WTC11 (cell line): ENCODE data around the gene MRPS6. TPM values are rescaled to one million over a fixed set of nuclear protein-coding genes. Genes with fewer than 3 reads are reported as not detected.

ENCODE experiments used
- ATAC-seq: fragments of 200-7000 bp; cut with Tn5 transposase; 2 replicates; pipeline ENCODE4 v1.10.0; 2021; ENCODE audit warnings: mild to moderate bottlenecking, moderate library complexity
- CTCF ChIA-PET: fragments of 300-600 bp; sonication (Branson Sonifier 250); formaldehyde crosslinking; loops from one replicate; lab custom pipeline; 2021; ENCODE audit warnings: antibody characterized with exemption; lab: Charles Lee
- POLR2A ChIA-PET: fragments of 350-600 bp; sonication (Branson Sonifier 250); formaldehyde crosslinking; loops from one replicate; lab custom pipeline; 2021; ENCODE audit warnings: antibody characterized with exemption; lab: Charles Lee
- DNase-seq: peaks from one replicate; pipeline ENCODE4 v3.0.0; 2021; ENCODE audit warnings: low spot score
- H3K27ac Mint-ChIP-seq: 2 replicates; pipeline ENCODE4 v1.8.0; 2021; ENCODE audit warnings: mixed read lengths
- H3K27me3 Mint-ChIP-seq: 2 replicates; pipeline ENCODE4 v1.8.0; 2021; ENCODE audit warnings: low read depth, mild to moderate bottlenecking, moderate library complexity, mixed read lengths
- H3K36me3 Mint-ChIP-seq: 2 replicates; pipeline ENCODE4 v1.8.0; 2021; ENCODE audit warnings: mixed read lengths
- H3K4me1 Mint-ChIP-seq: 2 replicates; pipeline ENCODE4 v1.8.0; 2022; ENCODE audit warnings: mixed read lengths
- H3K4me3 Mint-ChIP-seq: 2 replicates; pipeline ENCODE4 v1.8.0; 2021; ENCODE audit warnings: mild to moderate bottlenecking, moderate library complexity, mixed read lengths
- H3K9me3 Mint-ChIP-seq: 2 replicates; pipeline ENCODE4 v1.8.0; 2021; ENCODE audit warnings: mixed read lengths
- ATF1 ChIP-seq: sonication (generic); formaldehyde crosslinking; IDR thresholded peaks from 2 replicates; pipeline ENCODE4 v1.8.1; 2023; ENCODE audit warnings: mild to moderate bottlenecking, moderate library complexity, missing genetic modification reagents
- ELF4 ChIP-seq: sonication (generic); formaldehyde crosslinking; IDR thresholded peaks from 2 replicates; pipeline ENCODE4 v1.8.1; 2022; ENCODE audit warnings: low read depth, mild to moderate bottlenecking, moderate library complexity, missing genetic modification reagents
- FOXK1 ChIP-seq: sonication (generic); formaldehyde crosslinking; IDR thresholded peaks from 2 replicates; pipeline ENCODE4 v1.8.0; 2022; ENCODE audit warnings: mild to moderate bottlenecking, moderate library complexity, missing genetic modification reagents
- GABPB1 ChIP-seq: sonication (generic); formaldehyde crosslinking; IDR thresholded peaks from 2 replicates; pipeline ENCODE4 v1.8.1; 2023; ENCODE audit warnings: mild to moderate bottlenecking, missing genetic modification reagents
- GTF2I ChIP-seq: fragments of 250-450 bp; sonication (Bioruptor Pico); conservative IDR thresholded peaks from 2 replicates; pipeline ENCODE4 v1.4.0; 2021; ENCODE audit warnings: mild to moderate bottlenecking
- HMGA2 ChIP-seq: fragments of 250-450 bp; sonication (Bioruptor Pico); IDR thresholded peaks from 2 replicates; pipeline ENCODE4 v1.4.0; 2021; ENCODE audit warnings: mild to moderate bottlenecking, moderate library complexity
- NR1H2 ChIP-seq: sonication (generic); formaldehyde crosslinking; IDR thresholded peaks from 2 replicates; pipeline ENCODE4 v1.9.0; 2021; ENCODE audit warnings: mild to moderate bottlenecking, moderate library complexity, missing genetic modification reagents
- TP53 ChIP-seq: sonication (generic); formaldehyde crosslinking; IDR thresholded peaks from 2 replicates; pipeline ENCODE4 v1.8.1; 2023; ENCODE audit warnings: mild to moderate bottlenecking, missing genetic modification reagents
- ZNF416 ChIP-seq: fragments of 250-450 bp; sonication (Bioruptor Pico); IDR thresholded peaks from 2 replicates; pipeline ENCODE4 v1.9.0; 2021; ENCODE audit warnings: mild to moderate bottlenecking, inconsistent platforms
- ZNF423 ChIP-seq: fragments of 250-450 bp; sonication (Bioruptor Pico); IDR thresholded peaks from 2 replicates; pipeline ENCODE4 v2.1.2; 2022; ENCODE audit warnings: mild to moderate bottlenecking, moderate library complexity
- total RNA-seq: library from RNA; stranded (reverse); gene quantifications from 3 replicates; pipeline ENCODE4 v1.2.3, GENCODE V29; 2021
- TF ChIP-seq, protein P1 (sequence below): fragments of 250-450 bp; sonication (Bioruptor Pico); IDR thresholded peaks from 2 replicates; pipeline ENCODE4 v1.9.0; 2021; ENCODE audit warnings: mild to moderate bottlenecking, borderline replicate concordance
- TF ChIP-seq, protein P2 (sequence below): sonication (generic); formaldehyde crosslinking; IDR thresholded peaks from 2 replicates; pipeline ENCODE4 v1.8.0; 2022; ENCODE audit warnings: mild to moderate bottlenecking, missing genetic modification reagents
- TF ChIP-seq, protein P3 (sequence below): sonication (generic); formaldehyde crosslinking; IDR thresholded peaks from 2 replicates; pipeline ENCODE4 v1.8.0; 2023; ENCODE audit warnings: mild to moderate bottlenecking, missing genetic modification reagents
- TF ChIP-seq, protein P4 (sequence below): fragments of 200-600 bp; IDR thresholded peaks from 2 replicates; pipeline ENCODE4 v1.8.0; 2022; ENCODE audit warnings: antibody characterized with exemption
- TF ChIP-seq, protein P5 (sequence below): sonication (generic); formaldehyde crosslinking; IDR thresholded peaks from 2 replicates; pipeline ENCODE4 v1.8.1; 2022; ENCODE audit warnings: mild to moderate bottlenecking, moderate library complexity, missing genetic modification reagents
- TF ChIP-seq, protein P6 (sequence below): sonication (generic); formaldehyde crosslinking; IDR thresholded peaks from 2 replicates; pipeline ENCODE4 v1.8.0; 2022; ENCODE audit warnings: mild to moderate bottlenecking, missing genetic modification reagents
- TF ChIP-seq, protein P7 (sequence below): sonication (generic); formaldehyde crosslinking; IDR thresholded peaks from 2 replicates; pipeline ENCODE4 v1.8.1; 2022; ENCODE audit warnings: low read depth, missing genetic modification reagents, borderline replicate concordance

The MRPS6 gene
- total RNA-seq, 1 experiment from 2014 or later, result 133 TPM

DNA sequence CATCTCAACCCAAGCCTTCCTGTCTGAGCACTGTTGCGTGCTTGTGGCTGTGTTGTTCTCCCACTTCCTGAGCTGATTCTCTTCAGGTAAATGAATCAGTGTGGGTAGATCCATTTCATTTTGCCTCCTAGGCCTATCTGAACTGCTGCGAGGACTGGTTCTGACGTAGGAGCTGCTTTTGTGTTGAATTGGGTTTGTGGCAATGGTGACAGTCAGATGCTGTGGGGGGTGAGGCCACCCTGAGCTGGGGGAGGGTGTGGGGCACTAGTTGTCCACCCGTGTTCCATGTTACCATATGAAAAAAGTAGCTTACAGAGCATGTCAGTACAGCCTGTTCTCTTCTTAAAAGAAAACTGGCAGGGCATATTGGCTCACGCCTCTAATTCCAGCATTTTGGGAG lies 81.5 kb downstream of the MRPS6 start:
- H3K4me3 Mint-ChIP-seq, result no peak overlapping the region
- peaks cover 34% of the 10 kb centered on the region for H3K9me3 Mint-ChIP-seq
- POLR2A ChIA-PET, result interaction anchor here (0.5 kb wide), 1 partner anchor 13 kb away, joined by 3 read pairs; no protein-coding TSS in a partner anchor
- TF ChIP-seq, protein P1, sequence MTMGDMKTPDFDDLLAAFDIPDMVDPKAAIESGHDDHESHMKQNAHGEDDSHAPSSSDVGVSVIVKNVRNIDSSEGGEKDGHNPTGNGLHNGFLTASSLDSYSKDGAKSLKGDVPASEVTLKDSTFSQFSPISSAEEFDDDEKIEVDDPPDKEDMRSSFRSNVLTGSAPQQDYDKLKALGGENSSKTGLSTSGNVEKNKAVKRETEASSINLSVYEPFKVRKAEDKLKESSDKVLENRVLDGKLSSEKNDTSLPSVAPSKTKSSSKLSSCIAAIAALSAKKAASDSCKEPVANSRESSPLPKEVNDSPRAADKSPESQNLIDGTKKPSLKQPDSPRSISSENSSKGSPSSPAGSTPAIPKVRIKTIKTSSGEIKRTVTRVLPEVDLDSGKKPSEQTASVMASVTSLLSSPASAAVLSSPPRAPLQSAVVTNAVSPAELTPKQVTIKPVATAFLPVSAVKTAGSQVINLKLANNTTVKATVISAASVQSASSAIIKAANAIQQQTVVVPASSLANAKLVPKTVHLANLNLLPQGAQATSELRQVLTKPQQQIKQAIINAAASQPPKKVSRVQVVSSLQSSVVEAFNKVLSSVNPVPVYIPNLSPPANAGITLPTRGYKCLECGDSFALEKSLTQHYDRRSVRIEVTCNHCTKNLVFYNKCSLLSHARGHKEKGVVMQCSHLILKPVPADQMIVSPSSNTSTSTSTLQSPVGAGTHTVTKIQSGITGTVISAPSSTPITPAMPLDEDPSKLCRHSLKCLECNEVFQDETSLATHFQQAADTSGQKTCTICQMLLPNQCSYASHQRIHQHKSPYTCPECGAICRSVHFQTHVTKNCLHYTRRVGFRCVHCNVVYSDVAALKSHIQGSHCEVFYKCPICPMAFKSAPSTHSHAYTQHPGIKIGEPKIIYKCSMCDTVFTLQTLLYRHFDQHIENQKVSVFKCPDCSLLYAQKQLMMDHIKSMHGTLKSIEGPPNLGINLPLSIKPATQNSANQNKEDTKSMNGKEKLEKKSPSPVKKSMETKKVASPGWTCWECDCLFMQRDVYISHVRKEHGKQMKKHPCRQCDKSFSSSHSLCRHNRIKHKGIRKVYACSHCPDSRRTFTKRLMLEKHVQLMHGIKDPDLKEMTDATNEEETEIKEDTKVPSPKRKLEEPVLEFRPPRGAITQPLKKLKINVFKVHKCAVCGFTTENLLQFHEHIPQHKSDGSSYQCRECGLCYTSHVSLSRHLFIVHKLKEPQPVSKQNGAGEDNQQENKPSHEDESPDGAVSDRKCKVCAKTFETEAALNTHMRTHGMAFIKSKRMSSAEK (CRISPR knock-in tag), result no peak
- TF ChIP-seq NR1H2 (CRISPR knock-in tag) (no peak), GABPB1 (CRISPR knock-in tag) (no peak)
- TF ChIP-seq, all 79 proteins: peak for 0
- CTCF ChIA-PET, result interaction anchor here (1.2 to 1.6 kb wide), 2 partner anchors 21 to 193 kb away, joined by 3 to 6 read pairs; no protein-coding TSS in a partner anchor
- H3K36me3 Mint-ChIP-seq, result peaks cover 37% of the 10 kb centered on the region
- DNase-seq (no peak), ATAC-seq (no peak)
- peaks cover 16% of the 10 kb centered on the region for H3K4me1 Mint-ChIP-seq
- H3K27ac Mint-ChIP-seq, result no peak overlapping the region
- H3K27me3 Mint-ChIP-seq, result no peaks in the 10 kb centered on the region

DNA sequence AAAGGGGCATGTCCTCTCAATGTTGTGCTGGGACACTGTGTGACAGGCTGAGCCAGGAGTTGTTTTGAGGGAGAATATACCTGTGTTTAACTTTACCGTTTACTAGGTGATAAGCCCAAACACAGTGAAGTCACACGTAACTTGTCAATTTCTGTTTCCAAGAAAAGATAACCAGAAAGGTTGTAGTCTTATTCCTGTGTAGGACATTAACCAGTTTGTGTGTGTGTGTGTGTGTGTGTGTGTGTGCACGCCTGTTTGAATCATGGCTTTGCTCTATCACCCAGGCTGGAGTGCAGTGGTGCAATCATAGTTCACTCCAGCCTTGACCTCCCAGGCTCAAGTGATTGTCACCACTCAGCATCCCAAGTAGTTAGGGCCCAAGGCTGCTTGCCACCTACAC lies 83.6 kb downstream of the MRPS6 start:
- Mint-ChIP-seq H3K36me3 (peaks cover 34% of the 10 kb centered on the region), H3K27me3 (no peaks in the 10 kb centered on the region)
- CTCF ChIA-PET, result interaction anchor here (1.4 kb wide), 1 partner anchor 233 kb away, joined by 4 read pairs; no protein-coding TSS in a partner anchor

More for the DNA sequence above, 83.6 kb downstream of the MRPS6 start:
- H3K4me1 Mint-ChIP-seq, result peaks cover 18% of the 10 kb centered on the region
- H3K4me3 Mint-ChIP-seq, result no peak overlapping the region
- ATAC-seq, result no peak
- DNase-seq, result no peak
- peaks cover 21% of the 10 kb centered on the region for H3K9me3 Mint-ChIP-seq
- TF ChIP-seq HMGA2 (CRISPR knock-in tag) (no peak), ELF4 (CRISPR knock-in tag) (no peak), ATF1 (CRISPR knock-in tag) (no peak), GTF2I (CRISPR knock-in tag) (no peak), ZNF416 (CRISPR knock-in tag) (no peak), TP53 (CRISPR knock-in tag) (no peak), FOXK1 (CRISPR knock-in tag) (no peak), ZNF423 (CRISPR knock-in tag) (no peak)
- TF ChIP-seq, protein P2, sequence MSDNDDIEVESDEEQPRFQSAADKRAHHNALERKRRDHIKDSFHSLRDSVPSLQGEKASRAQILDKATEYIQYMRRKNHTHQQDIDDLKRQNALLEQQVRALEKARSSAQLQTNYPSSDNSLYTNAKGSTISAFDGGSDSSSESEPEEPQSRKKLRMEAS, result no peak
- TF ChIP-seq, protein P3, sequence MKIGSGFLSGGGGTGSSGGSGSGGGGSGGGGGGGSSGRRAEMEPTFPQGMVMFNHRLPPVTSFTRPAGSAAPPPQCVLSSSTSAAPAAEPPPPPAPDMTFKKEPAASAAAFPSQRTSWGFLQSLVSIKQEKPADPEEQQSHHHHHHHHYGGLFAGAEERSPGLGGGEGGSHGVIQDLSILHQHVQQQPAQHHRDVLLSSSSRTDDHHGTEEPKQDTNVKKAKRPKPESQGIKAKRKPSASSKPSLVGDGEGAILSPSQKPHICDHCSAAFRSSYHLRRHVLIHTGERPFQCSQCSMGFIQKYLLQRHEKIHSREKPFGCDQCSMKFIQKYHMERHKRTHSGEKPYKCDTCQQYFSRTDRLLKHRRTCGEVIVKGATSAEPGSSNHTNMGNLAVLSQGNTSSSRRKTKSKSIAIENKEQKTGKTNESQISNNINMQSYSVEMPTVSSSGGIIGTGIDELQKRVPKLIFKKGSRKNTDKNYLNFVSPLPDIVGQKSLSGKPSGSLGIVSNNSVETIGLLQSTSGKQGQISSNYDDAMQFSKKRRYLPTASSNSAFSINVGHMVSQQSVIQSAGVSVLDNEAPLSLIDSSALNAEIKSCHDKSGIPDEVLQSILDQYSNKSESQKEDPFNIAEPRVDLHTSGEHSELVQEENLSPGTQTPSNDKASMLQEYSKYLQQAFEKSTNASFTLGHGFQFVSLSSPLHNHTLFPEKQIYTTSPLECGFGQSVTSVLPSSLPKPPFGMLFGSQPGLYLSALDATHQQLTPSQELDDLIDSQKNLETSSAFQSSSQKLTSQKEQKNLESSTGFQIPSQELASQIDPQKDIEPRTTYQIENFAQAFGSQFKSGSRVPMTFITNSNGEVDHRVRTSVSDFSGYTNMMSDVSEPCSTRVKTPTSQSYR (CRISPR knock-in tag), result no peak
- TF ChIP-seq, protein P4, sequence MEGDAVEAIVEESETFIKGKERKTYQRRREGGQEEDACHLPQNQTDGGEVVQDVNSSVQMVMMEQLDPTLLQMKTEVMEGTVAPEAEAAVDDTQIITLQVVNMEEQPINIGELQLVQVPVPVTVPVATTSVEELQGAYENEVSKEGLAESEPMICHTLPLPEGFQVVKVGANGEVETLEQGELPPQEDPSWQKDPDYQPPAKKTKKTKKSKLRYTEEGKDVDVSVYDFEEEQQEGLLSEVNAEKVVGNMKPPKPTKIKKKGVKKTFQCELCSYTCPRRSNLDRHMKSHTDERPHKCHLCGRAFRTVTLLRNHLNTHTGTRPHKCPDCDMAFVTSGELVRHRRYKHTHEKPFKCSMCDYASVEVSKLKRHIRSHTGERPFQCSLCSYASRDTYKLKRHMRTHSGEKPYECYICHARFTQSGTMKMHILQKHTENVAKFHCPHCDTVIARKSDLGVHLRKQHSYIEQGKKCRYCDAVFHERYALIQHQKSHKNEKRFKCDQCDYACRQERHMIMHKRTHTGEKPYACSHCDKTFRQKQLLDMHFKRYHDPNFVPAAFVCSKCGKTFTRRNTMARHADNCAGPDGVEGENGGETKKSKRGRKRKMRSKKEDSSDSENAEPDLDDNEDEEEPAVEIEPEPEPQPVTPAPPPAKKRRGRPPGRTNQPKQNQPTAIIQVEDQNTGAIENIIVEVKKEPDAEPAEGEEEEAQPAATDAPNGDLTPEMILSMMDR, result no peak
- TF ChIP-seq, protein P5, sequence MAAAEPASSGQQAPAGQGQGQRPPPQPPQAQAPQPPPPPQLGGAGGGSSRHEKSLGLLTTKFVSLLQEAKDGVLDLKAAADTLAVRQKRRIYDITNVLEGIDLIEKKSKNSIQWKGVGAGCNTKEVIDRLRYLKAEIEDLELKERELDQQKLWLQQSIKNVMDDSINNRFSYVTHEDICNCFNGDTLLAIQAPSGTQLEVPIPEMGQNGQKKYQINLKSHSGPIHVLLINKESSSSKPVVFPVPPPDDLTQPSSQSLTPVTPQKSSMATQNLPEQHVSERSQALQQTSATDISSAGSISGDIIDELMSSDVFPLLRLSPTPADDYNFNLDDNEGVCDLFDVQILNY, result no peak
- TF ChIP-seq, protein P6, sequence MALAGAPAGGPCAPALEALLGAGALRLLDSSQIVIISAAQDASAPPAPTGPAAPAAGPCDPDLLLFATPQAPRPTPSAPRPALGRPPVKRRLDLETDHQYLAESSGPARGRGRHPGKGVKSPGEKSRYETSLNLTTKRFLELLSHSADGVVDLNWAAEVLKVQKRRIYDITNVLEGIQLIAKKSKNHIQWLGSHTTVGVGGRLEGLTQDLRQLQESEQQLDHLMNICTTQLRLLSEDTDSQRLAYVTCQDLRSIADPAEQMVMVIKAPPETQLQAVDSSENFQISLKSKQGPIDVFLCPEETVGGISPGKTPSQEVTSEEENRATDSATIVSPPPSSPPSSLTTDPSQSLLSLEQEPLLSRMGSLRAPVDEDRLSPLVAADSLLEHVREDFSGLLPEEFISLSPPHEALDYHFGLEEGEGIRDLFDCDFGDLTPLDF (CRISPR knock-in tag), result no peak
- TF ChIP-seq, protein P7, sequence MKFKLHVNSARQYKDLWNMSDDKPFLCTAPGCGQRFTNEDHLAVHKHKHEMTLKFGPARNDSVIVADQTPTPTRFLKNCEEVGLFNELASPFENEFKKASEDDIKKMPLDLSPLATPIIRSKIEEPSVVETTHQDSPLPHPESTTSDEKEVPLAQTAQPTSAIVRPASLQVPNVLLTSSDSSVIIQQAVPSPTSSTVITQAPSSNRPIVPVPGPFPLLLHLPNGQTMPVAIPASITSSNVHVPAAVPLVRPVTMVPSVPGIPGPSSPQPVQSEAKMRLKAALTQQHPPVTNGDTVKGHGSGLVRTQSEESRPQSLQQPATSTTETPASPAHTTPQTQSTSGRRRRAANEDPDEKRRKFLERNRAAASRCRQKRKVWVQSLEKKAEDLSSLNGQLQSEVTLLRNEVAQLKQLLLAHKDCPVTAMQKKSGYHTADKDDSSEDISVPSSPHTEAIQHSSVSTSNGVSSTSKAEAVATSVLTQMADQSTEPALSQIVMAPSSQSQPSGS (CRISPR knock-in tag), result no peak
- POLR2A ChIA-PET, result no interaction called here
- no peak overlapping the region for H3K27ac Mint-ChIP-seq
